Measurements from ENCODE around the gene HEPHL1. TPM values are rescaled to one million over a fixed set of nuclear protein-coding genes. Genes with fewer than 3 reads are reported as not detected.

The HEPHL1 gene
- total and polyA plus RNA-seq, 7 donors, result 0.01 TPM; not detected in 6

DNA sequence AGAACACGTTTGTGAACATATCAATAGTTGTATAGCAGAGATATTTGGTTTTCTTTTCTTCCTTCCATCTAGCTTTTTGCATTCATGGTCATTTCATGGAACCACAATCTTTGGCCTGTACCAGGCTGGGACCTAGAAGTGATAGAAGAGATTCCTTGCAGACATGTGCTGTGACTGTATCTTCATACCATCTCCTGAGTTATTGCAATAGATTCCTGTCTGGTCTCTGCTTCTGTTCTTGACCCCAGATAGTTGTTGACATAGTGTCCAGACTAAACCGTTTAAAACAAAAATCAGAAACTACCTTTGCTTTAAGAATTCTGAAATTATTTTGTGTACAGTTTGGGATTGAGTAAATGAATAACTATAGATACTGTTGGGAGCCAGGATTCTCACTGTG, 124.3 kb downstream of the HEPHL1 start:
- ATAC-seq (no peak), DNase-seq (no peak)
- TF ChIP-seq, protein P1, sequence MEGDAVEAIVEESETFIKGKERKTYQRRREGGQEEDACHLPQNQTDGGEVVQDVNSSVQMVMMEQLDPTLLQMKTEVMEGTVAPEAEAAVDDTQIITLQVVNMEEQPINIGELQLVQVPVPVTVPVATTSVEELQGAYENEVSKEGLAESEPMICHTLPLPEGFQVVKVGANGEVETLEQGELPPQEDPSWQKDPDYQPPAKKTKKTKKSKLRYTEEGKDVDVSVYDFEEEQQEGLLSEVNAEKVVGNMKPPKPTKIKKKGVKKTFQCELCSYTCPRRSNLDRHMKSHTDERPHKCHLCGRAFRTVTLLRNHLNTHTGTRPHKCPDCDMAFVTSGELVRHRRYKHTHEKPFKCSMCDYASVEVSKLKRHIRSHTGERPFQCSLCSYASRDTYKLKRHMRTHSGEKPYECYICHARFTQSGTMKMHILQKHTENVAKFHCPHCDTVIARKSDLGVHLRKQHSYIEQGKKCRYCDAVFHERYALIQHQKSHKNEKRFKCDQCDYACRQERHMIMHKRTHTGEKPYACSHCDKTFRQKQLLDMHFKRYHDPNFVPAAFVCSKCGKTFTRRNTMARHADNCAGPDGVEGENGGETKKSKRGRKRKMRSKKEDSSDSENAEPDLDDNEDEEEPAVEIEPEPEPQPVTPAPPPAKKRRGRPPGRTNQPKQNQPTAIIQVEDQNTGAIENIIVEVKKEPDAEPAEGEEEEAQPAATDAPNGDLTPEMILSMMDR (IDR thresholded peaks at IDR 0.05), result no peak
- Histone ChIP-seq H3K9me3 (no peaks in the 10 kb centered on the region), H3K27me3 (ENCODE audit: insufficient read depth in 3 of 3, low read length in 2 of 3) (no peaks in the 10 kb centered on the region), H3K4me3 (no peak overlapping the region), H3K27ac (no peak overlapping the region), H3K4me1 (no peaks in the 10 kb centered on the region), H3K36me3 (ENCODE audit: insufficient read depth in 1 of 2, low read depth in 1 of 2) (no peaks in the 10 kb centered on the region)
- intact Hi-C loops (cut with DNase I), result no loop called here
- 80 to 88% (median 87%) methylated on average over 2 of the region's 2 CpGs for WGBS, 3 donors

DNA sequence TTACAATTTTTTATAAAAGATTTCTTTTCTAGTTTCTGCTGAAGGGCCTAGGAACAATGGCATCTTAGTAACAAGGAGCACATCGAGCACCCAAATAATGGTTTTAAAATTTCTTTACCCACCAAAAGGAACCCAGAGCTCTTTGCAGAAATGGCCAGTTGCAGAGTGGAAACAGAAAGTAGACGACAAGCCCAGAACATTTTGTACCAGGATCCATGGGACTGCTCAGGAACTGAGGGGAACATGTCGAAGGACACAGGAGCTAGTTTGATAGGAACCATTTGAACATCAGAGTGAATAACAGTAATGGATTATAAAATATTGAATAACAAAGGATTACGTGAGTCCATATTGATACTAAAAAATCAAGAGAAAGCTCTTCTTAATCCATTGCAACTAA, 124.8 kb downstream of the HEPHL1 start:
- intact Hi-C loops (cut with DNase I), result no loop called here
- H3K27me3 ChIP-seq (ENCODE audit: insufficient read depth in 3 of 3, low read length in 2 of 3), result no peaks in the 10 kb centered on the region
- no peak overlapping the region for H3K4me3 ChIP-seq
- 67 to 89% (median 80%) methylated on average over 4 of the region's 4 CpGs for WGBS, 3 donors
- H3K36me3 ChIP-seq (ENCODE audit: insufficient read depth in 1 of 2, low read depth in 1 of 2), result no peaks in the 10 kb centered on the region
- H3K4me1 ChIP-seq, result no peaks in the 10 kb centered on the region
- no peaks in the 10 kb centered on the region for H3K9me3 ChIP-seq
- ATAC-seq, result no peak
- DNase-seq, result no peak
- TF ChIP-seq, protein P1 (IDR thresholded peaks at IDR 0.05), result no peak
- no peak overlapping the region for H3K27ac ChIP-seq

DNA sequence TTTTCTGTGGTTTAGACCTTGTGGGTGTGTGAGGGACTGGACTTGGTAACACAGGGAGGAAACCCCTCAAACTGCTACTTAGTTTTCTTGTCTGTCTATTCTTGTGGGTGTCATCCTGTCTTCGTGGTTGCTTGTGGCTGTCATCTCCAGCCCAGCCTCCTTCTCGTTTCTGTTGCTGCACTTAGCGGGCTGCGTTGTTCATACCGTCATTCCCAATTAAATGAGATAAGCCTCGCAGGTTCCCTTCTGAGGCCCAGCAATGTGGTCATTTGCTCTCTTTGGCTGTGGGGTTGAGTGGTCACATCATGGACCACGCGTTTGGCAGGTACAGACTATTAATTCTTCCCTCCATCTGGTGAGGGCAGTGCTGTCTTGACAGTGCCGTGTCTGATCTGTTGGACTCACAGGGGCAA, 126.3 kb downstream of the HEPHL1 start:
- WGBS, 3 donors, result 85 to 94% (median 89%) methylated on average over 9 of the region's 9 CpGs
- no peak for ATAC-seq
- no peaks in the 10 kb centered on the region for H3K27me3 ChIP-seq (ENCODE audit: insufficient read depth in 3 of 3, low read length in 2 of 3)
- intact Hi-C loops (cut with DNase I), result no loop called here
- H3K9me3 ChIP-seq, result no peaks in the 10 kb centered on the region
- no peak for DNase-seq
- H3K36me3 ChIP-seq (ENCODE audit: insufficient read depth in 1 of 2, low read depth in 1 of 2), result no peaks in the 10 kb centered on the region
- H3K27ac ChIP-seq, result no peak overlapping the region
- H3K4me1 ChIP-seq, result peaks cover 6% of the 10 kb centered on the region
- H3K4me3 ChIP-seq, result no peak overlapping the region
- TF ChIP-seq, protein P1 (IDR thresholded peaks at IDR 0.05), result no peak

DNA sequence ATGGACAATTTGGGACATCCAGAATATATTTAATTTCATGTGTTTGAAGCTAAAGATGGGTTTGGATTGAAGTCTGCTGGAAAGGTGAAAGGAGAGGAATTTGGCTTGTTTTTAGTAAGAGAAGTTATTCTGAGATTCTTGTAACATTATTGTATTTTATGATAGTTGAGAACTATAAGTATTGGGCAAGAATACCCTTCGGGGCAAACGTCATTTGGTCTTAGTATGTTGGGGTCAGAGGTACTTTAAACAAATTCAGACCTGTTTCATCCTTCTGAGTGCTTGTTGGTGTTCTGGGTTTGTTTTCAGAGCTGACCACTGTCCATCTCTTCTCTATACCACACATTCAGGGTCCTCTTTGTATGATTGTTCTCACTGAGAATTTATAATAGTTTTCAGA, 127.0 kb downstream of the HEPHL1 start:
- no peak for ATAC-seq
- no peaks in the 10 kb centered on the region for H3K27me3 ChIP-seq (ENCODE audit: insufficient read depth in 3 of 3, low read length in 2 of 3)
- H3K27ac ChIP-seq, result no peak overlapping the region
- 58 to 80% (median 77%) methylated on average over 2 of the region's 2 CpGs for WGBS, 3 donors
- TF ChIP-seq, protein P1 (IDR thresholded peaks at IDR 0.05), result no peak
- H3K4me3 ChIP-seq, result no peak overlapping the region
- H3K36me3 ChIP-seq (ENCODE audit: insufficient read depth in 1 of 2, low read depth in 1 of 2), result no peaks in the 10 kb centered on the region
- H3K4me1 ChIP-seq, result peaks cover 6% of the 10 kb centered on the region
- no peak for DNase-seq
- no peaks in the 10 kb centered on the region for H3K9me3 ChIP-seq
- intact Hi-C loops (cut with DNase I), result no loop called here

DNA sequence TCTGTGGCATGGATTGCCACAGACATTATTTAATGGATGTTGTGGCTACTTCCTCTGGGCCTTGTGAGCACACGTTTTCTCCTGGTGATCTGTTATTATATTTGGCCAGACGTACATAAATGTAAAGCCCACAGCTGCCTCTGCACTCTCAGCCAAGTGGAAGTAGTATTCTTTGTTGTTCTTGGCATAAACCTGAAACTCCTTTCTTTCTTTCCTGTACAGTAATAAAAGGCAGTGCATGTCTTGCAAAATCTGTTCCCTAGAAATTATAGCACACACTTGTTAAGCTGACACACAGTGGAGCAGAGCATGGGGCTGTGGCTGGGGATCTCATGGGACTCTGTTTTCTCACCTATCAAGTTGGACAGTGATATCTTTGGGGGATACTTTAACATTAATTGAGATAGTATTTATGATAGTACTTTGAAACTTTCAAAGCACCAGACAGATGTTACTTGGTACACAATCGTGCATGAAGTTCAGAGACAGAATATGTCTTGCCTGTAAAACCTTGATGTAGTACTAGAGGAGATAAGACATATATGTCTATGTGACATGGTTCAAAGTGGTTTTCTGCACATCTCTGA, 128.4 kb downstream of the HEPHL1 start:
- no peak for DNase-seq
- Histone ChIP-seq H3K27ac (no peak overlapping the region), H3K9me3 (no peaks in the 10 kb centered on the region), H3K4me3 (no peak overlapping the region), H3K4me1 (peaks cover 6% of the 10 kb centered on the region), H3K27me3 (ENCODE audit: insufficient read depth in 3 of 3, low read length in 2 of 3) (no peaks in the 10 kb centered on the region), H3K36me3 (ENCODE audit: insufficient read depth in 1 of 2, low read depth in 1 of 2) (no peaks in the 10 kb centered on the region)
- no peak for ATAC-seq
- WGBS, 3 donors, result 45 to 55% (median 50%) methylated on average over 3 of the region's 3 CpGs
- TF ChIP-seq, protein P1 (IDR thresholded peaks at IDR 0.05), result no peak
- intact Hi-C loops (cut with DNase I), result no loop called here
